IPS-NIHi11 (cell line): ENCODE measurements around the gene ZNF829.

Experiments used
- DNase-seq: peaks from one replicate; pipeline ENCODE4 v3.0.0; 2012; ENCODE audit warnings: mixed read lengths, low spot score

Gene ZNF829

DNA sequence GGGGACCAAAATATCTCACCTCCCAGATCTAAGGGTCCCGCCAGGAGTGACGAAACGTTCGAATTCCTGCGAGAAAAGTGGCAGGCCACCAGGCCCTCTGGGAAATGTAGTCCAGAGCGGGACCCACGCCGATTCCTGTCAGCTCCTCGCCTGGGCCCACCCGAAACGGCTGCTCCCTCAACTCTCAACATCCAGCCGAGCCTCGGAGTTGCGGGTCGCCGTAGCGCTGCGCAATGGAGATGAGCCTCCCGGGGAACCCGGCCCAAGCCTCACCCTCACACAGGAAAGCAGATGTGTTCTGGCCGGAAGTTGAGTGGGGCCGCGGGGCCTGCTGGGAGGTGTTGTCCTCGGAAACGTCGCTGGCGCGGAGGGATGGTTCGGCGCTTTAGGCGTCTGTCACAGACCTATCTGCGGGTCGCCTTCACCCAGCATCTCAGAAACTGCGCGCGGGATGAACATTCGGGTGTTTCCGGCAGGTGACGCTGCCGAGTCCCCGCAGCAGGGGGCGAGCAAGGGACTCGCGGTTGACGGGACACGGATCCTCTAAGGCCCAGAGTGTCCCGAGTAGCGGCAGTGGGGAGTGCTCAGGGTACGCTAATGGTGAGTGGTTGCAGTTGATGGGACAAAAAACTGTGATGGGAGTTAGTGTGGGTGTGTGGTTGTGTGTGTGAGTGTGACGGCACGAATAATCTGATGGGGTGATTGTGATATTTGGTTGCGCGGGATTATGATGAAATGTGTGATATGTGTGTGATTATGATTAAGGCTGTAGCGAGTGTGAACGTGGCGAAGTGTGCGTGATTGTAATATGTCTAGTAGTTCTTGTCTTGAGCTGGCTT lies at the start of gene ZNF829, which contains the start of gene ZNF568:
Gene ZNF829 (minus strand): TSS at position 300 of the 839 bp plus-strand sequence. CDS start 1,124 bp downstream, outside the sequence.
Gene ZNF568 (plus strand): TSS at position 341 of the 839 bp plus-strand sequence. CDS start 6,439 bp downstream, outside the sequence.
- peak; percentile 86 for DNase-seq

DNA sequence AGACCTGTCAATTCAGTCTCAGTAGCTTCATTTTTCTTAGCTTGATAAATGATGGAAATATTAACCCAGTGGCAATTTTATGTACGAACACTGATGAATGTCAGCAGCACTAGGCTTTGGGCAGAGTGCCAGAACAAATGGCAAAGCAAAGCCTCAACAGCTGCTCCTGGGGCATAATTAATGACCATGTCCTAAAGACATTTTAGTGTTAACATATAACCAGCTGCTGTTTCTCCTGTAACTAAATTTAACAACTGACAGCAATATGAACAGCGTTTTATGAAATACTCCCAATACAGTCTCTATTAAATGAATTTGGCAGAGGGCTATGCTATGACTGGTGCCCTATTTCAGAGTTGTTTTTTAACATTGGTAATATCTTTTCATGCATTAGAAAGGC lies 47.2 kb upstream of the ZNF829 start:
- DNase-seq = no peak

DNA sequence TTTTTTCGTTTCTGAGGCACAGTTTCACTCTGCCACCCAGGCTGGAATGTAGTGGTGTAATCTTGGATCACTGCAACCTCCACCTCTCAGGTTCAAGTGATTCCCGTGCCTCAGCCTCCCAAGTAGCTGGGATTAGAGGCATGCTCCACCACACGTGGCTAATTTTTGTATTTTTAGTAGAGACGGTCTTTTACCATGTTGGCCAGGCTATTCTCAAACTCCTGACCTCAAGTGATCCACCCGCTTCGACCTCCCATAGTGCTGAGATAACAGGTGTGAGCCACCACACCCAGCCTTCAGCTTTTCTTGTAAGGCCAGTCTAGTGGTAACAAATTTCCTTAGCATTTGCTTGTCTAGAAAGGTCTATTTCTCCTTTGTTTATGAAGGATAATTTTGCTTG lies 46.3 kb upstream of the ZNF829 start:
- DNase-seq = no peak

DNA sequence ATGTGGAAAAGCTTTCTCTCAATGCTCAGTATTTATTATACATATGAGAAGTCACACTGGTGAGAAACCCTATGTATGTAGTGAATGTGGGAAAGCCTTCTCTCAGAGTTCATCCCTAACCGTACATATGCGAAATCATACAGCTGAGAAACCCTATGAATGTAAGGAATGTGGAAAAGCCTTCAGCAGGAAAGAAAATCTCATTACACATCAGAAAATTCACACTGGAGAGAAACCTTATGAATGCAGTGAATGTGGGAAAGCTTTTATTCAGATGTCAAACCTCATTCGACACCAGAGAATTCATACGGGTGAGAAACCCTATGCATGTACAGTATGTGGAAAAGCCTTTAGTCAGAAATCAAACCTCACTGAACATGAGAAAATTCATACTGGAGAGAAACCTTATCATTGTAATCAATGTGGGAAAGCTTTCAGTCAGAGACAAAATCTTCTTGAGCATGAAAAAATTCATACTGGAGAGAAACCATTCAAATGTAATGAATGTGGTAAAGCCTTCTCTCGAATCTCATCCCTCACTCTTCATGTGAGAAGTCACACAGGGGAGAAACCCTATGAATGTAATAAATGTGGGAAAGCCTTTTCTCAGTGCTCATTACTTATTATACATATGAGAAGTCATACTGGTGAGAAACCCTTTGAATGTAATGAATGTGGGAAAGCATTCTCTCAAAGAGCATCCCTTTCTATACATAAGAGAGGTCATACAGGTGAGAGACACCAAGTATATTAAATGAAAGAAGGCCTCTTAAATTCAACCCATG lies 34.4 kb upstream of the ZNF829 start:
- no peak for DNase-seq

DNA sequence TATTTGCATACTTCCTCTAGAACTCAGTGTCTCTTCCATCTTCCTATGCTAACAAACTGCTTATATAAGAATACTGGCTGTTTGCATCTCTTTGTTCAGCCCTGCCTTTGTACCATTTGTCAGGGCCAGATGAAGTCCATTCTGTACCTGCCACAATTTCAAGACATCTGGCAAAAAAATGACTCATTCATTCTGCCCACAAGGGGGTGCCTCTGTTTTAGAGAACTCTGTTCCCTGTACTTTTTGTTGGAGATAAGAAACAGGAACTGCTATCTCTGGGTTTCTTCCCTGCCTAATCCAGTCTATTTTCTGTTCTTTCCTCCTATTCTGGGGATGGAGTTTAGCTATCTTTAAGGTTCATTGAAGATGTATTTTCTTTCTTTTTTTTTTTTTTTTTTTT lies 23.1 kb upstream of the ZNF829 start:
- peak; percentile 16 for DNase-seq

DNA sequence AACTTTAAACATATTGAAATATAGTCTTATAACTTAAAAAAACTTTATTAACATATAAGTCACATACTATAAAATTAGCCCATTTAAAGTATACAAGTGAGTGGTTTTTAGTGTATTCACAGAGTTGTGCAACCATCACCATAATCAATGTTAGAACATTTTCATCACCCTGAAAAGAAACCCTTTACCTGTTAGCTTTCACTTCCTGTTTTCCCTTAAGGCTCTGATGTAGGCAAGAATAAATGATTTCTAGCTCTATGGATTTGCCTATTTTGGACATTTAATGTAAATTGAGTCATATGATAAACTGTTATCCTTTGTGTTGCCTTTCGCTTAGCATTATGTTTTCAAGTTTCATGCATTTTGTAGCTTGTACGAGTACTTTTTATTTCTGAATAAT lies 15.6 kb upstream of the ZNF829 start:
- DNase-seq = no peak

DNA sequence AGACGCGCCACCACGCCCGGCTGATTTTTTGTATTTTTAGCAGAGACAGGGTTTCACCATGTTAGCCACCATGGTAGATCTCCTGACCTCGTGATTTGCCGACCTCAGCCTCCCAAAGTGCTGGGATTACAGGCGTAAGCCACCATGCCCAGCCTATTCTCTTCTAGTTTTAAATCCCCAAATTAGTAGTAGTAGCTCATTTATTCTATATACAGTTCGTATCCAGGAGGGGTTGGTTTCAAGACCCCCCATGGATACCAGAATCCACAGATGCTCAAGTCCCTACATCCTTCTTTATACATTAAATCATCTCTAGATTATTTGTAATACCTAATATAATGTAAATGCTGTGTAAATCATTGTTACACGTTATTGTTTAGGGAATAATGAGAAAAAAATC lies 2.0 kb upstream of the ZNF829 start:
- no peak for DNase-seq

DNA sequence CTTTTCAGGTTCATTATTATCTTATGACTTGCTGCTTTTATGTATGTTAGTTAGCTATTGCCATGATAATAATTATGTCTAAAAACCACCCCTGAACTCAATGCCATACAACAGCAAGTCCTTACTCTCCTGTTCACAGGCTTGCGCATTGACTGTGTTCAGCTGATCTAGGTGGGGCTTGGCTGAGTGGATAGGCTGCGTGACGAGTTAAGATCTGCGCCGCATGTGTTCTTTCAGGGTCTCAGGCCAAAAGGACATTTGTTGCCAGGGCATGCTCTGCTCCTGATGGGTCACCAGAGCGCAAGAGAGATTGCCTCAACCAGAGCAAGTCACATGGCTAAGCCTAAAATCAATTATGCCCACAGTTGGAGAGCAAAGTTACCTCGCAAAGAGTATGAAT lies 900 bp upstream of the ZNF829 start:
- DNase-seq = no peak

DNA sequence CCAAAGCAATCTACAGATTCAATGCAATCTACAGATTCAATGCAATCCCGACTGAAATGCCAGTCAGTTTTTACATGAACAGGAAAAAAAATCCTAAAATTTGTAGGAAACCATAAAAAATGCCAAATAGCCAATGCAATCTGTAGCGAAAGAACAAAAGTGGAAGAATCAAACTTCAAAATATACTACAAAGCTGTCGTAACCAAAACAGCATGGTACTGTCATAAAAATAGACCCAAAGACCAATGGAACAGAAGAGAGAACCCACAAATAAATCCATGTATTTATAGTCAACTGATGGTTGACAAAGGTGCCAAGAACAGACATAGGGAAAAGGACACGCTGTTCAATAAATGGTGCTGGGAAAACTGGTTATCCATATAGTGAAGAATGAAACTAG lies 17.7 kb downstream of the ZNF829 start:
- DNase-seq = no peak

DNA sequence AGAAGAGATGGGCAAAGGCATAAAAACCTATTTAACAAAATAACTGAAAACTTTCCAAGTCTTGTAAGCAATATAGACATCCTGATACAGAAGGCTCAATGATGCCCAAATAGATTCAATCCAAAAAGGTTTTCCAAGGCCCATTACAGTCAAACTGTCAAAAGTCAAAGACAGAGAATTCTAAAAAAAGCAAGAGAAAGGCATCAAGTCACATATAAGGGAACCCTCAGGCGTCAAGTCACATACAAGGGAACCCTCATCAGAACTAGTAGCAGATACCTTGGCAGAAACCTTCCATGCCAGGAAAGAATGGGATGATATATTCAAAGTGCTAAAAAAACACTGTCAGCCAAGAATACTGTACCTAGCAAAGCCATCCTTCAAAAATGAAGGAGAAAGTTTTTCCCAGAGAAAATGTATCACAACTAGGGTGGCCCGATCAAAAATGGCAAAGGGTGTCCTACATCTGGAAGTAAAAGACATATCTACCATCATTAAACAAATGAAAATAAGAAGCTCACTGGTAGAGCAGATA lies 21.2 kb downstream of the ZNF829 start:
- no peak for DNase-seq

DNA sequence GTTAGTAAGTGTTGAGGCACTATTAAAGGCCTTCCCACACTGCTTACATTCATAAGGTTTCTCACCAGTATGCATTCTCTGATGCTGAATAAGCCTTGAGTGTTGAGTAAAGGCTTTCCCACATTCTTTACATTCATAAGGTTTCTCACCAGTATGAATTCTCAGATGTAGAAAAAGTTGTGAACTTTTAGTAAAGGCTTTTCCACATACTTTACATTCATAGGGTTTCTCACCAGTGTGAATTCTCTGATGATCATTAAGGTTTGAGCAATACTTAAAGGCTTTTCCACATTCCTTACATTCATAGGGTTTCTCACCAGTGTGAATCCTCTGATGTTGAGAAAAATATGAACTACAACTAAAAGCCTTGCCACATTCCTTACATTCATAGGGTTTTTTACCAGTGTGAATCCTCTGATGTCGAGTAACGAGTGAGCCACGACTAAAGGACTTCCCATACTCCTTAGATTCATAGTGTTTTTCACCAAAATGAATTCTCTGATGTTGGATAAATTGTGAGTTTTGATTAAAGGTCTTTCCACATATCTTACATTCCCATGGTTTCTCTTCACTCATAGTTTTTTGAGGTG lies 24.2 kb downstream of the ZNF829 start:
- no peak for DNase-seq

DNA sequence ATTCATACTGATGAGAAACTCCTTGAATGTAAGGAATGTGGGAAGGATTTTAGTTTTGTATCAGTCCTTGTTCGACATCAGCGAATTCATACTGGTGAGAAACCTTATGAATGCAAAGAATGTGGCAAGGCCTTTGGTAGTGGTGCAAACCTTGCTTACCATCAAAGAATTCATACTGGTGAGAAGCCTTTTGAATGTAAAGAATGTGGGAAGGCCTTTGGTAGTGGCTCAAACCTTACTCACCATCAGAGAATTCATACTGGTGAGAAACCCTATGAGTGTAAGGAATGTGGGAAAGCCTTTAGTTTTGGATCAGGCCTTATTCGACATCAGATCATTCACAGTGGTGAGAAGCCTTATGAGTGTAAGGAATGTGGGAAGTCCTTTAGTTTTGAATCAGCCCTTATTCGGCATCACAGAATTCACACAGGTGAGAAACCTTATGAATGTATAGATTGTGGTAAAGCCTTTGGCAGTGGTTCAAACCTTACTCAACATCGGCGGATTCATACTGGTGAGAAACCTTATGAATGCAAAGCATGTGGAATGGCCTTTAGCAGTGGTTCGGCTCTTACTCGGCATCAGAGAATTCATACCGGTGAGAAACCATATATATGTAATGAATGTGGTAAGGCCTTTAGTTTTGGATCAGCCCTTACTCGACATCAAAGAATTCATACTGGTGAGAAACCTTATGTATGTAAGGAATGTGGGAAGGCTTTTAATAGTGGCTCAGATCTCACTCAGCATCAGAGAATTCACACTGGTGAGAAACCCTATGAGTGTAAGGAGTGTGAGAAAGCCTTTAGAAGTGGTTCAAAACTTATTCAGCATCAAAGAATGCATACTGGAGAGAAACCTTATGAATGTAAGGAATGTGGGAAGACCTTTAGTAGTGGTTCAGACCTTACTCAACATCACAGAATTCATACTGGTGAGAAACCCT lies 38.8 kb downstream of the ZNF829 start:
- DNase-seq = no peak

DNA sequence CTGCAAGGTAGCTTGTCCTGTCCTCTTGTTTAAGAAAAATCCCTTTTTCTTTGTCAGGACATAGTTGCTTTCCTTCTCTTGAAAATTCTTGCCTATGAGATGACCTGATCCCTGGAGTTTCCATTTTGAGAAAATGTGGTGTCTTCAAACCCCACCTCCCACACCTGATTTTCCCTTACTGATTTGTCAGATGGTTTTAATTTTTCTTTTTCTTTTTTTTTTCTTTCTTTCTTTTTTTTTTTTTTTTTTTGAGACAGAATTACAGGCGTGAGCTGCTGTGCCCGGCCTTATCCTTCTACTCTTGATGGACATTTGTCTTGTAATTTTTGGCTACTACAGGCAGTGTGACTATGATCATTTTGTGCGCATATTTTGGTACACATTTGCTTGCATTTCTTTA lies 64.2 kb downstream of the ZNF829 start:
- DNase-seq = no peak

DNA sequence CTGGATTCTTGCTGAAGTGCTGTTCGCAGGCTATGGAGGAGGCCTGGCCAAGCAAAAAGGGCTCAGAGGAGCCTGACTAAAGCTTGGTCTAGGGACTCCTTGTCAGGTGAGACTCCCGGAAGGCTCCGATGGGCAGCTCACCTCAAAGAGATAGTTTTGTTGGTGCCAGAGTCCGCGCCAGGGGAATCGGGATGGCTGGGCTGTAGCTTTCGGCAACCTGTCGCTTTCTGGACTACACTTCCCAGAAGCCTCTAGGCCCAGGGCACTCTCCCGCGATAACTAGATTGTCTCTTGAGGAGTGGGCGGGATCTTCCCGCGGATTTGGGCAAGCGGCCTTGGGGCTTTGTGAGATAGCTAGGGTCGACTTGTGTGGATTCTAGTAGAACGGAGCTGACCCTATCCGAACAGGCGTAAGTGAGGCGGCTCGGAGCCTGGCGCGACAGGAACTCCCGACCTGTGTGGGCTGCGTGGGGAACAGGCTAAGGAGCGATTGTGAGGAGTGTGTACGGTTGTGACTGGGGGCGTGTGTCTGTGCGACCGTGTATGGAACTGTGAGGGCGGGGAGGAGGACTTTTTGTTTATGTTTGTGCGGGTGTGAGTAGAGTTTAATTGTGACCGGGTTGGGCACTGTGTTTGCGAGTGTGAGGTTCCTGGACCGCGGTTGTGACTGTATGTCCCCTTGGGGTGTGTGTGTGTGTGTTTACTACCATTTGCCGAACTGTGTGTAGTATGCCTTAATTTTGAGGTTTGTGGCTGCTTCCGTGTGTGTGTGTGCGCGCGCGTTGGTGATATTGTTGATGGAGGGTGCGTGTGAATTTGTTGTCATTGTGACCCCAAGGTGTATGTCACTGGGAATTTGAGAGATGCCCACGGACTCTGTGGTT lies 65.3 kb downstream of the ZNF829 start, which contains the start of gene ZNF345:
Gene ZNF345 (plus strand): TSS at position 318 of the 884 bp plus-strand sequence. CDS start 25,955 bp downstream, outside the sequence.
- peak; percentile 88 for DNase-seq

DNA sequence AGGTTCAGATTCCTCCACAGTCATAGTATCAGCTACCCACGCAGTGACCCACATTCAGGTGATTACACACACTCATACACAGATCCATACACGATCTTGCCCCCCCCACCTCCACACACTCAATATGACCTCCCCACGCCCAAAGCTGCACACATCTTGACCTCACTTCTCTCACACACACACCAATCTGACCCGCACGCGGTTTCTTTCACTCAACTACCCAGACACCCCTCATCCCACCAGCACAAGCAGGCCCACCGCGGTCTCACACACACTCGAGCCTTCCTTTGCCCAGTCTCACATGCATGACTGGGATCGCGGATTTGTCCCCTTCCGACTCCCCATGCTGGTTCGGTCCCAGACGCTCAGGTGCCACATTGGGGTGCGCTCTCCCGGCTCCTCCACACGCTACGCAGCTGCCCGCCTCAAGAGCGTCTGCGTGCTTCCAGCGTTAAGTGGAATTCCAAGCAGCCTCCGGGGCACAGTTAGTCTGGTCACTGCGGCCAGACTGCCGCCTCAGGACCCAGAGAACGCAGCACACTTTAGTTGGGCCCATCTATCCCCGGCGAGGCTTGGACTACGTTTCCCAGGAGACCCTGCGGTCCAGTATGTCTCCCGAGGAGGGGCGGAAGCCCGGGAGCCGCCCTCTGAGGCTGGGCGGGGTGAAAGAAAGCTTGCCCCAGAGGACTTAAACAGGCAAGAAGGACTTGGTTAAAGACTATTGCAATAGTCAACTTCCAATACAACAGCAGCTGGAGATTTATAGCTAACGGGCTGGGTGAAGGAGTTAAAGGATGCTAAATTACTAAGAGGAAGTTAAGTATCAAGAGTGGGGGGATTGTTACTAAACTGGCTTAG lies 66.2 kb downstream of the ZNF829 start:
- peak; percentile 87 for DNase-seq

DNA sequence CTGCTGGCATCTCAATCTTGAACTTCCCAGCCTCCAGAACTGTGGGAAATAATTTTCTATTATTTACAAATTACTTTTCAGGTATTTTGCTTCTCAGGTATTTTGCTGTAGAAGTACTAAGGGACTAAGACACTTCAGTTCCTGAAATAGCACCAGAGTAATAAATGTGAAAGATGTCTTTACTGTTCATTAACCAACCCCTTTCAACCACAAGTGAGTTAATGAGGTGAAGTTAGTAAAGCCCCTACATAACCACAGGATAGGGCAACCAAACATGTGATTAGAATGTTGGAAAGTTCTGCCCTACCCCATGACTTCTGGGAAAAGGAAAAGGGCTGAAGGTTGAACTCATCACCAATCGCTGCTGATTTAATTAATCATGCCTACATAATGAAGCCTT lies 68.1 kb downstream of the ZNF829 start:
- no peak for DNase-seq

DNA sequence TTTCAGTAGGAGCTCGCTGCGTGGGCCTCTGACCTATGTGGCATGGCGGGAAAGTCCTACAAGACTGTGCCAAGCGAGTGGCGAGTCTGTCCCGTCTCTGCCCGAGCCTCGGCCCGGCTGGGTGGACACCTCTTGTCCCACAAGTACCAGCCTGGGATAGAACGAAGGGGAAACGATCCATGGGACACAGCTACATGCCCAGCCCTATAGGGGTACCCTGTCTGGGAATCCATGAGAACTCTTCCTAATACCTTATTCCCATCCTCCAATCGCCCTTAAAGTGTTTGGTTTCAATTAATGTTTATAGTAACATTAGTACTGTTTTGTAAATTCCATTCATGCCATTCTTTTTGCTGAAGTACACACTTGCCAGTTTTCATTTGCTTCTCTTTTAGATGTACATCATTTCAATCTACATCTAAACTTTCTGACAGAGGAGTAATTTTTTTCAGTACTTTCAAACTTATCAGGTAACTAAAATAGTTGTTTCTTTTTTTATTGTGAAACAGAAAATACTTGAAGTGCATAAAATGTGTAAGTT lies 77.2 kb downstream of the ZNF829 start:
- DNase-seq = no peak
